Femur (tissue), 1 donor: Measurements from ENCODE around the gene NCF4.

Experiments used
- DNase-seq: peaks from one replicate; pipeline ENCODE4 v3.0.0-alpha.2; 2017

The NCF4 gene

DNA sequence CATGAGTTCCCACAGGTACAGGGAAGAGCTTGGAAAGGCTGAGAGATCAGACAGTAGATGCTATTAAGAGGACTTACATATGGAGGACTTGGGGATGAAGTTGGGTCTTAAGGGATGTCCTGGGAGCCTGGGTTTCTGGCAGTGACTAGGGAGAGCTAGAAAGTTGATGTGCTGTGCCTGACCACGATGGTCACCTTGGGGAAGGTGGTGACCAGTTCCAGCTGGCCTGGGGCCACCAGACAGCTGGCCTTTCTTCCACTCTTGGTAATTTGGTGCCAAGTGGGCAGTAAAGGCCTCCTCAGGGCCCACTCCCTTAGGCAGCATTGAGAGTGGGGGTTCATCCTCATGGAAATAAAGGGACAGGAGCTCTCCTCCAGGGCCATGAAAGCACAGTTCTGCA is 38.7 kb downstream of the NCF4 start:
- DNase-seq: no peak

DNA sequence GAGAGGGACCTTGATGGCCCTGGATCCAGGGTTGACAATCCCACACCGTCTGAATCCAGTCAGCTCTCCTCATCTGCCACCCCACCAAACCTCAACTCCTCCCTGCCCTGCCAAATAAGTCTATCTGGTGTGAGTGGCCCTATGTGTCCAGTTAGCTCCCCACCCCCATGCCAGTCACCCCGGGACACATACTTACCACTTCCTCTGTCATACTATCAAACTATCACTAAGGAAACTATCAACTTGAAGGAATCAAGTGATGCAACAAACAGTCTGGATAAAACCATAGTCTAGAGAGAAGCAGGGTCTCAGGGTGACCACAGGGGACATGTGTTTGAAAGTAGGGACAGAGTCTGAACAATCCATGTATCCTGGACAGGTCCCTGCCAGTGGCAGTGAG is 39.4 kb downstream of the NCF4 start:
- no peak for DNase-seq

DNA sequence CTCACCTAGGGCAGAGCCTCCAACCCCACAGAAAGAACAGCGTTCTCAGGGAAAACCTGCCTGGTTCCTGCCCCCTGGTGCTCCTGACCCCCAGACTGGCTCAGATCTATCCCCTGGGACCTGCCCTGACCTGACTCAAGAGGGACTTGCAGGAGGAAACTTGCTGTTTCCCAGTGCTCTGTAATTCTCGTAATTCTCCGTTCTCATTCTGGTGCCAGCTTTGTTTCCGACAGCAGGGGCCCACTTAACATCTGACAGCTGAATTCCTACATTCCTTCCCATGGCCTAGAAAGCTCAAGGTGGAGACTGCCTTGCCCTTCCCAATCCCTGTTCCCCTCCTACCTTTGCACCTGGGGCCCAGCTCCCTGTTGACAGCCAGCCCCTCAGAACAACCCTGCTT is 40.1 kb downstream of the NCF4 start:
- DNase-seq: no peak

DNA sequence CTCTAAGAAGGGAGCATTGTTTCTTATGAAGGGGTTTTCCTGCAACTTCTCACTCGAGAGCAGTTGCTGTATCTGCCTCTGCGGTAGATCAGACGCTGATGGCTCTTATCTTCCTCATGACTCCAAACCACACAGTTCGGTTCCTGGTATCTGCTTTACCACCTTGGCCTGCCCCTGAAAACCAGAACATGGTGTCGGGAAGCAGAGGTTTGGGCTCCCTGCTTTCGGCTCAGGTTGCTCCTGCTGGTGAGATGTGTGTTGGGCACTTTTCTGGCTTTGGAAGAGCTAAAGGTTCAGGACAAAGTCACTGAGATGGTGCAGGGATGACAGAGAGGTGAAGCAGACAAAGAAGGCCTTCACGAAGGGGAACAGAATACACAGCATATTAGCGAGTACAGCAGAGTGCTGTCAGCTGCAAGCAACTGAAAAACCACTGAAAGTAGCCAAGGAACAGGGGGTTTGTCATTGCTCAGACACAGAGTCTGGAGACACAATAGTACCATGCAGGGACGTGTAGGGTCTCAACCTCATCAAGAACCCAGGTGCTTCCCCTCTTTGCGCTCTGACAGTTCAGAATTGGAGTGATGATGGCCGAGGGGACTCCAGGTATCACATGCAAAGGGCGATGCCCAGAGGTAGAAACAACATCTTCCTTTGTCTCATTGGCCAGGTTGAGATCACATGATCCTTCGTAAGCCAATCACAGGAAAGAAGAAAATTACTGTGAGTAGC is 40.8 kb downstream of the NCF4 start:
- DNase-seq: no peak

DNA sequence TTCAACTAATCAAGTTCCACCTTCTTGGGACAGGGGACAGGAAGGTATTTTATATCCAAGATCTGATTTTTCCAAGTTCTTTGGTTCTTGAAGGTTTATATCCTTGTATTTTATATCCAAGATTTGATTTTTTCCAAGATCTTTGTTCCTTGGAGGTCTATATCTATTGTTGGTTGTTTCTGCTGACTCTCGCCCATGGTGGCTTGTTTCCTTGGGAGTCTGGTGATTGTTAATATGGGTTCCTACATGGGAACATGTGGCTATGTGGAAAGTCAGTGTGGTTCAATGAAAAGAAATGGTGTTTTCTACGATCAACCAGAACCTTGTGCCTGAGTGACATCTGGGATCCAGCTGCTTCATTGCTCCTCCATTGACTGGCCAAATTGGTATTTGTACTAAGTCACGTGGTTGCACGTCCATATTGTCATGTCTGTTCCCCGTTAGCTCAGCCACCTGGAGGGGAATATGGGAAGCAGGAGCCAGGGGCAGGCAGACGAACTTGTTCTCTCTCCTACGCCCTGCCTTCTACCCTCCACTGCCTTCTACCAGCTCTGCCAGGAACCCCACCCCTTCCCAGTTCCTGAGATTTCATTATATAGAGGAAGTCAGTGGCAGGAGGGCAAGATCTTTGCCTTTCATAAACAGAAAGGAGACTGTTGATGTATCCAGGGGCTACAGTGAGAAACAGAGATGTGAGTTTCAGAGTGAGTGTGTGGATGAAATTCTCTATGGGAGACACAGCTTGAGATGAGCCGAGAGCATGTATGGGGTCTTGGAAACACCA is 41.5 kb downstream of the NCF4 start:
- DNase-seq: no peak

DNA sequence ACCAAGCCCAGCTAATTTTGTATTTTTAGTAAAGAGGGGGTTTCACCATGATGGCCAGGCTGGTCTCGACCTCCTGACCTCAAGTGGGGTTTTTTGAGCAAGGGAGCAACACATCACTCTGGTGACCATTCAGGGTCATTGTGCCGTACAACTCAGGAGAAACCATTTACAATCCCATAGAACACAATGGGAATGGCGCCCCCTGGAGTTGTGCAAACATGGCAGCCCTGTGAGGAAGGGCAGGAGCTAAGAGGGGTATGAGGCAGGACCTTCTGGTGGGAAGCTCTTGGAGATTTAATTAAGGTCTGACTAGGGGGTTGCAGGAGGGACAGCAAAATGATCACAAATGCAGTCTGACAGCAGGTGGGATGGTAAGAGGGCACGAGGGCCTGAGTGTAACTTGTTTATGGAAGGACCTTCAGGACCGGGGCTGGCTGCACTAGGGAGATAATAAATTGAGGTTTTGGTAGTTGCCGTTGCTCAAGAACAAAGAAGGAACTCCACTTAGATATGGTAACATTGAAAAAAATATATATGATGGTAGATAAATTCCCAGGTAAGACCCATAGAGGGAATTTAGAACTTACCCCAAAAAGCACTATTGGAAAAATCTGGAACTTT is 43.6 kb downstream of the NCF4 start:
- no peak for DNase-seq

DNA sequence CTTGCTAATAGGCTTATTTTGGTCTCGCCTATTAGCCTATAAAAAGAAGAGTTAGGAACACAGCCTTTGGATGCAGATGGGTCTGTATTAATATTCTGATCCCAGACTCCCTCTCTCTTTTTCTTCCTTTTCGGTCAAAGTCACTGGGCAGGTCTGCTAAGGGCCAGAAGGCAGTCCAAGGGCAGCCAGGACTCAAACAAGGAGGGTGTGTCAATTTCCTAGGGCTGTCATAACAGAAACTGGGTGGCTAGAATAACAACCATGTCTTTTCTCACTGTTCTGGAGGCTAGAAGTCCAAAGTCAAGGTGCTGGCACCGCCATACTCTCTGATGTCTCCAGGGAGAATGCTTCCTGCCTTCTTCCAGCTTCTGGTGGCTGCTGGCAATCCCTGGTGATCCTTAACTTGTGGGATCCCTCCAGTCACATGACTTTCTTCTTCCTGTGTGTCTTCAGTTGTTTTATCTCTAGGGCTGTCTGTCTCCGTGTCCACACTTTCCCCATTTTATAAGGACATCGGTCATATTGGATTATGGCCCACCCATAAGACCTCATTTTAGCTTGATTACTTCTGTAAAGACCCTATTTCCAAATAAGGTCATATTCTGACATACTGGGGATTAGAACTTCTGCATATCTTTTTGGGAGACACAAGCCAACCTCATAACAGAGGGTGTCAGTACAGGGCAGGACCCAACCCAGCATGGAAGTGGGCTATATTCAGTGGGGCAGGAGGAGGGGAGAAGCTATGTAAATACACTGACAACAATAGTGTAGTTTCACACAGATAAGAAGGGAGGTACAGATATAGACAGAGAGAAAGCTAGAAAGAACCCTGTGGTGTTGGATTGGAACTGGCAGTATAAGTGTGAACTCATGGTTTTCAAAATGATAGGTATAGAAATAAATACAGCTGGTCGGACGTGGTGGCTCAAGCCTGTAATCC is 46.7 kb downstream of the NCF4 start:
- DNase-seq: no peak

DNA sequence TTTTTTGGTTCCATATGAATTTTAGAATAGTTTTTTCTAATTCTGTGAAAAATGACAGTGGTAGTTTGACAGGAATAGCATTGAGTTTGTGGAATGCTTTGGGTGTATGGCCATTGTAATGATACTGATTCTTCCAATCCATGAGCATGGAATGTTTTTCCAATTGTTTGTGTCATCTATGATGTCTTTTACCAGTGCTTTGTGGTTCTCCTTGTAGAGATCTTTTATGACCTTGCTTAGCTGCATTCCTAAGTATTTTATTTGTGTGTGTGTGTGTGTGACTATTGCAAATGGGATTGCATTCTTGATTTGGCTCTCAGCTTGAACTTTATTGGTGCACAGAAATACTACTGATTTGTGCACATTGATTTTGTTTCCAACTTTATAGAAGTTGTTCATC is 49.7 kb downstream of the NCF4 start:
- no peak for DNase-seq

DNA sequence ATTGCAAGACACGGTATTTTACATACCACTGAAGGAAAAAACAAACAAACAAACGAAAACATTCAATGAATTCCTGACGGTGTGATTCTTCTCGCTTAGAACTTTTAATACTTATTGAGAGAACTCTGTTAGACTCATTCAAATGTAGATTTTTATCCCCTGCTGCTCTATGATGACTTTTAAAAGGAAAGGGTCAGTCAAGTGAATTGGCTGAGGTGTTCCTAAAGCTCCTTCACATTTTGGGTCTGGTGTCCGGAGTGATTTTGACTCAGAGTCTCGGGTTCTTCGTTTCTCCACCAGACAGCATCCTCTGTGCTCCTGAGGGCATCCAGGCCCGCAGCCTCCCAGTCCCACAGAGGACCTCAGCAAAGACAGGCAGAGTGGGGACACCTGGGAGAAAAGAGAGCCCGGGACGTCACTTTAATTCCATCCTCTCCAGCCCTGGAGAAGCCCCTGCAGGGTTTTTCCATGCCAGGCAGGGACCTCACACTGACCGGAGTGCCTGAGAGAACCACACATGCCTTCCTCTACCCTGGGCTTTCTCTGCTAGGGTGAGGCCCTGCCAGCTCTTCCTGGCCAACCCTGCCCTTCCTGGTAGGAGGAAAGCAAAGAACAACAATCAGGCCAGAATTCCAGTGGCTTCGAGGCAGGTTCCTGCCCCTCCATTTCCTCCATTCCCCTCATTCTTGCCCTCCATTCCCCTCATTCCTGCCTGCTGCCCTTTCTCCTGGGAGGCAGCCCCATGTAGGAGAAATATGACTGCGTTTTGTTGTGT is 51.3 kb downstream of the NCF4 start:
- no peak for DNase-seq

DNA sequence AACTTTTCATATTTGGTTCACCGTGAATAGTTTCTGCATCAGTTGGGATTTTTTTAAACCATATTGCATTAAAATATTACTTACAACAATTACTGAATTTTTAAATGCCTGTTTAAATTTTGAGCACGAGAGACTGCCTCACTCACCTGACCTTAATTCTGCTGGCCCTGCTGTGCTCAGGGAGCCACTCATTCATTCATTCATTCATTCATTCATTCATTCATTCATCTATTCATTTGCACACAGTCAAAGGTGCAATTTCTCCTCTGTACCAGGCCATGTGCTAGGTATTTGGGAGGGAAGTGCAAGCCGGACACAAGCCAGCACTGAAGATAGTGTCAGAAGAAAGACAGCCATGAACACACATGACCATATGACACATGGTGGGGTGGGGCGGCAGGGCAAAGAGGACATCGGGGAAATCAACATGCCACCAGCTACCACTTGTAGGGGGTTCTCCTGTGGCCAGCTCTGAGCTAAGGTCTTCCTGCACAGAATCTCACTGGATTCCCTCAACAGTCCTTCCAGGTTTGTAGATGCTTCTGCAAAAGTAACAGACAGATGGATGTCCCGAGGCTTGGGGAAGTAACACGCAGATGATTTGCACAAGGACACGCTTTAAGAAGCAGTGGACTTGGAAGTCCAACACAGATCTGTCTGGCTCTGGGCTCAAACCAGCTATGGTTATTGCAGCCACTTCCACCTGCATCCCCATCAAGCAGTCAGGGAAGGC is 52.1 kb downstream of the NCF4 start:
- no peak for DNase-seq

DNA sequence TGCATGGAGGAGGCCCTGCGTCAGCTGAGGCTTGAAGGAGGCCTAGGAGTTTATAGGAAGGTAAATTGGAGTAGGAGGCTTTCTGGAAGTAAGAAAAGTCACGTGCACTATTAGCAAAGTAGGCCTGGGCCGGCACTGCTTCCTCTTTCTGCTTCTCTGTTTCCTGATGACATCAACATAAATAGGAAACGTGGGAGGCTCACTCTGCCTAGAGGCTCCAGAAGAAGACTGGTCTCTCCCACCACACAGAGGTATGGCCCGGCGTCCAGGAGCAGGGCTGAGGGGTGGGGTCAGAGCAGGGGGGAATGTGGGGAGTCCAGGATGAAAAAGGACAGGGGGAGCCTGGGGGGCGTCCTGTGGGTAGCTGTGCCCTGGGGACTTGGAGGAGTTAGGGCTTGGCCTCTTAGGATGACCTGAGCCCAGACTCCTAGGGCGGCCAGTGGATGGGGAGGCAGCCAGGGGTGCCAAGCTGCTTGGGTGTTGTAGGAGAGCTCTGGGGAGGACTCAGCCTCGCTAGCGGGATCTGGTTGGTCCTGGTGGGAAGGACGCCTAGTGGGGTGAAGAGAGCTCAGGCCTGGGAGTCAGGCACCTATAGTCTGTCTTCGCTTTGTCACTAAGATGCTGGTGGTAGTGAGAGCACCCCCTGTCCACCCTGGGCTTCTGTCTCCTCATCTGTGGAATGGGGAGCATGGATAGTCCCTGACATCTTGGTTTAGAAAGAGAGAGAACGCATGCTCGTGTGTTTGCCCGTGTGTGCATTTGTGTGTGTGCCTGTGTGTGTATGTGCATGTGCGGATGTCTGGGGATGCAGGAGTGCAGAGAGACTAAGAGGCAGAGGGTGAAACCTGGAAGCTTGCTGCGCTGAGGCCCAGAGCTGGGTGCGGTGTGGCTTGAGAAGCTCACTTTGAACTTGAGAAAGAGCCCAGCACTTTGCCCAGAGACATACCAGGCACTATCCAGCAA is 52.9 kb downstream of the NCF4 start, which contains the start of gene CSF2RB:
Gene CSF2RB (plus strand): TSS at position 202 of the 963 bp plus-strand sequence. CDS start 8,580 bp downstream, outside the sequence.
- peak; percentile 54 for DNase-seq

DNA sequence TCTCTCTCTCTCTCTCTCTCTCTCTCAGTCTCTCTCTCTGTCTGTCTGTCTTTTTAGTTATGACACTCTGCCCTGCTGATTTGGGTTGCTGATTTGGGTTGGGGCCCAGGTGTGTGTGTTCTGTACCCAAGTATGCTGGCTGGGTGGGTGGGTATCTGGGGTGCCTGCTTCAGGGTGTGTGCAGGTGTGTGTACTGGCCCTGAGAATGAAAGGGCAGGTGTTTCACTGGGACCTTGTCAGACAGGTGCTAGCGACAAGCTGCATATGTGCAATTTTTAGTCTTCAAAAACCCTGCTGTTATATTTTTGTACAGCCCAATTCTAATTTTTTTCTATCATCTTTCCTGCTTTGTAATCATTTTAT is 53.6 kb downstream of the NCF4 start:
- DNase-seq: no peak

DNA sequence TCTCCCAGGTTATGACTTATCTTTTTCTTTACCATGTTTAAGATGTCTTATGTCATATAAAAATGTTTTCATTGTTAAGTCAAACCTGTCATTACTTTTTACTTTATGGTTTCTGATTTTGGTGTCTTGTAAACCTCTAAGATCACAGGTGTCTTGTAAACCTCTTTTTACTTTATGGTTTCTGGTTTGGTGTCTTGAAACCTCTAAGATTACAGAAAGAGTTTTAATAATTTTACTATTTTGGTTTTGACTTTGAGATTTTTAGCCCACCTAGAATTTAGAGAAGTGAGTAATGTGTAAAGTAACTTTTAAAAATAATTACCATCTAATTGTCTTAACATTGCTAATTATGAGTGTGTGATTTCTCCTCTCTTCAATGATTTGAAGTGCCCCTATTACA is 55.2 kb downstream of the NCF4 start:
- DNase-seq: no peak

DNA sequence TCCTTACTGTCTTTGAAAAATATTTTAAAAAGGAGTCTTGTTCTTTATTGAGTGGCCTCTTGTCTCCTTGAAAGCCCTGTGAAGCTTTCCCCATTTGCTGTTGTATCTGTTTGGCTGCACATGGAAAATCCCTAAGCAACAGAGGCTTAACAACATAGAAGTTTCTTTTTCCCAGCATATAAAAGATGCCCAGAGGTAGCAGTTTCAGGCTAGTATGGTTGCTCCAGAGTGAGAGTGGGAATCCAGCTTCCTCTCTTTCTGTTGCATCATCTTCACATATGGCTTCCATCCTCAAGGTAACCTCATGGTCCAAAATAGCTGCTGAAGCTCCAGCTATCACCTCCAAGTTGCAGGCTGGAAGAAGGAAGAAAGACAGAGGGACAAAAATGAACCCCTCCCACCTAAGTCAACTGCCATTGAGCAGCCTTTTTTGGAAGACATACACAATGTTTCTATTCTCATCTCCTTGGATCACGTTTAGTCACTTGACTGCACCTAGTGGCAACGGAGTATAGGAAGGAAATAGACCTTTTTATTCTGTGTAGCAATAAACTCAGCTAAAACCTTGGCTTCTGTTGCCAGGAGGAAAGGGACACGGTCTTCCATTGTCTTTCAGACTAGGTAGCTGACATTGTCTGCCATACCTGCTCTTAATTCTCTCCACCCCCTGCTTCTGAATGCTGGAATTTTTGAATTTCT is 57.9 kb downstream of the NCF4 start:
- no peak for DNase-seq

DNA sequence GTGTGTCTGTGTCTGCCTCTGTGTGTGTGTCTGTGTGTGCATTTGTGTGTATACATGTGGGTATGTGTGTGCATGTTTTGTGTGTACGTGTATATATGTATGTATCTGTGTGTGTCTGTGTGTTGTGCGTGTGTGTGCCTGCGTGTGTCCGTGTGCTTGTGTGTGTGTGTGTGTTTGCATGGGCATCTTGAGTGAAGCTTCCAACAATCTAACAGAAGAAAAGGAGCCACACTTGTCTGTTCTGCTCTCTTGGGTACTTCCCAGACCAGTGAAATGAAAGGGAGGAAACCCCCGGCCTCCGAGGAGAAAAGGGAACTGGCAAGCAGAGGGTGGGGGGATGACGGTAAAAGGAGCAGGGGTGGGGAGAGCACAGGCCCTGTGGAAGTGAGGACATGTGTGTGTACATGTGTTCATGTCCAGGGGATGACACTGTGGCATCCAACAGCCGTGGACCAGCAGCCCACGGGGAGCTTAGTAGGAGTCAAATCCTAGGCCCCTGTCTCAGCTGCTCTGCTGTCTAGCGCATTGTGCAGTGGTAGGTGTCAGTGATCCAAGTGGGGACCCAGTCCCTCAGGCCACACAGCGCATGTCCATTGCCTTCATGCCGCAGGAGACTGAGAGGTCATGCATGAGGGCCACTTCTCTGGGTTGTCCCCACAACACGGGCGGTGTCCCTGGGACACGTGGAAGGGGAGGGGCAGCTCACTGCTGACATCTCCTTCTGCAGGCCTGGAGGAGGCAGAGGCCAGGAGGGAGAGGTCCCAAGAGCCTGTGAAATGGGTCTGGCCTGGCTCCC is 60.7 kb downstream of the NCF4 start:
- DNase-seq: no peak

DNA sequence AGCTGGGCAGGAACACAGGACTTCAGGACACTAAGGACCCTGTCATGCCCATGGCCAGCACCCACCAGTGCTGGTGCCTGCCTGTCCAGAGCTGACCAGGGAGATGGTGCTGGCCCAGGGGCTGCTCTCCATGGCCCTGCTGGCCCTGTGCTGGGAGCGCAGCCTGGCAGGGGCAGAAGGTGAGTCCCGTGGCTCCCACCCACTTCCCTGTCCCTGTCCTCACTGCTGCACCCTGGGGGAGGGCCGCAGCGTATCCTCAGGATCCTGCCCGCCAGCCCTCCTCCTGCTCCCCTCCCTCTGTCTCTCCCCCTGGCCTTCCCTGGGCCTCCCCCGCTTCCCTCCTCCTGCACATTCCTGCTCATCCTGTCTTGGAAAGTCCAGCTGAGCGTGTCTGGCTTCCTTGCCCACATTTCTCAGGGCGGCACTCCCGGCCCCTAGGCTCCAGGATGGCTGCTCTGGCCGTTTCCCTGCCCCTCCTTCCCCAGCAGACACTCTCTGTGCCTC is 61.4 kb downstream of the NCF4 start:
- DNase-seq: no peak

DNA sequence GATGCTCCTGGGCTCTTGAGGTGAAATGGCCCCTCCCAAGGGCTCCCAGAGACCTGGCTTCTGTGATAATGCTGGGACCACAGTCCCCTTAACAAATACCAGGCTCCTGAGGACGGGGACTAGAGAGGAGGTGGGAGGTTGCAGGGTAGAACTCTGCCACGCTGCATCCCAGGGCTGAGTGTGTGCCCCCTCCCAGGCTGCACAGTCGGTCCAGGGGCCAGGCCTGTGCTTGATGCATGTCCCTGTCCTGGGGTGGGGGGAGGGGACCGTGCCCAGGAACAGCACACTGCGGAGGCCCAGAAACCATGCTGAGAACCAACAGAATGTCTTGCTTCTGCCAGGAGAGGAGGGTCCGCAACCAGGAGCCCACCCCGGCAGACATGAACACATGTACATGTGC is 61.9 kb downstream of the NCF4 start:
- no peak for DNase-seq

DNA sequence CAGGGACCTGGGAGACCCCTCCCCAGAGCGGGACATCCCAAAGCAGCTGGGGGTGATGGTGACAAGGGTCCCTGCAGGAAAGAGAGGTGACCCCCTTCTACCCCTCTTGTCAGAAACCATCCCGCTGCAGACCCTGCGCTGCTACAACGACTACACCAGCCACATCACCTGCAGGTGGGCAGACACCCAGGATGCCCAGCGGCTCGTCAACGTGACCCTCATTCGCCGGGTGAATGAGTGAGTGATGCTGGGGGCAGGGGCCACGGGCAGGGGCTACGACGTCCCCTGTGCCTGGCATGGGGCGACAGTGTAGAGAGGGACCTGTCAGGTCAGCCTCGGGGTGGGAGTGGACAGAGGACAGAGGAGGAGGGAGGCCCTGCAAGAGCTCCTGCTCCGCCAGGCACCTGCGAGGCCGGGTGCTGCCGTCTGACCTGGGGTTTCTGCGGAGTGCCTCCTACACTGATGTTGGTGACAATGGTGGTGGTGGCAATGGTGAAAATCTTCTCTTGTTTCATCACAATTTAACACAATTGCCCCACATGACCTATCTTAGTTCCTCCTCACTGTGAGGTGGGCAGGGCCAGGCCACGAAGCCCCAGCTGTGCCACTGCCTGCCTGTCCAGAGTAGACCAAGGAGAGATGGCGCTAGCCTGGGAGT is 62.5 kb downstream of the NCF4 start:
- no peak for DNase-seq
